Measurements from ENCODE around the gene EIF4H.

- TF ChIP-seq CTCF (IDR thresholded peaks at IDR 0.05) (no peak), ZFX (IDR thresholded peaks at IDR 0.05; ENCODE audit: borderline replicate concordance) (no peak)
Observed at GRCh38 chr7:74180866-74181265, 6.7 kb downstream of the EIF4H start.
